Upper lobe of left lung (tissue), 4 donors: ENCODE data around the gene RAP1A.

Source experiments
- CTCF ChIP-seq, 6 experiments: fragments of 450-650 bp in 4 of 6; fragments of 200-600 bp in 2 of 6; sonication (generic) in 2 of 6; IDR thresholded peaks; one replicate each; pipeline ENCODE4 v1.5.1; 2016 to 2019; ENCODE audit warnings: antibody characterized with exemption in 6 of 6
- EP300 ChIP-seq, 4 donors: sonication (generic); formaldehyde crosslinking; IDR thresholded peaks; one replicate each; pipeline ENCODE4 v1.5.1; 2017; ENCODE audit warnings: antibody characterized with exemption in 4 of 4, control low read depth in 2 of 4

- TF ChIP-seq CTCF (IDR thresholded peaks at IDR 0.05) (no peak), EP300 (IDR thresholded peaks at IDR 0.05) (no peak)
These were observed 15.6 kb upstream of the RAP1A start for GRCh38 chr1:111603979-111604378.
